HEK293 (cell line): ENCODE measurements around the gene BMPR1A.

Source experiments
- CTCF ChIA-PET: fragments of 350-600 bp; formaldehyde crosslinking; extraction: SDS; loops from one replicate; lab custom pipeline; 2021; ENCODE audit warnings: antibody characterized with exemption; lab: Yijun Ruan, JAX
- POLR2A ChIA-PET: fragments of 300-600 bp; formaldehyde crosslinking; extraction: SDS; loops from one replicate; lab custom pipeline; 2020; ENCODE audit warnings: antibody characterized with exemption, inconsistent platforms; lab: Yijun Ruan, JAX
- H3K27ac ChIP-seq: fragments of 200-500 bp; sonication (Bioruptor generic); 2 replicates; pipeline ENCODE4 v1.5.1; 2014; ENCODE audit warnings: low read depth, low read length, control low read depth, inconsistent platforms; ENCODE audit errors: extremely low read depth
- H3K36me3 ChIP-seq, 2 experiments: fragments of 200-500 bp in 1 of 2; sonication (Bioruptor generic) in 1 of 2; 1 replicate in 1 of 2; 2 replicates in 1 of 2; pipeline ENCODE4 v1.5.1; 2014 to 2017; ENCODE audit warnings: inconsistent platforms in 2 of 2, low read length in 2 of 2; ENCODE audit not compliant: control insufficient read depth in 2 of 2, insufficient read depth in 1 of 2
- H3K4me1 ChIP-seq: fragments of 200-500 bp; sonication (Bioruptor generic); 2 replicates; pipeline ENCODE4 v1.5.1; 2014; ENCODE audit warnings: mild to moderate bottlenecking, low read length, inconsistent platforms; ENCODE audit not compliant: control insufficient read depth, insufficient read depth
- H3K4me3 ChIP-seq: 2 replicates; pipeline ENCODE4 v1.5.1; 2011; ENCODE audit warnings: low read depth, mild to moderate bottlenecking, control low read depth, low read length, moderate library complexity
- H3K9me3 ChIP-seq: fragments of 200-500 bp; sonication (Bioruptor generic); 2 replicates; pipeline ENCODE4 v1.5.1; 2014; ENCODE audit warnings: low read depth, low read length, inconsistent platforms; ENCODE audit not compliant: control insufficient read depth, insufficient read depth
- GFI1B ChIP-seq: fragments of 450-650 bp; formaldehyde crosslinking; IDR thresholded peaks from 2 replicates; pipeline ENCODE4 v1.5.1; 2016; ENCODE audit warnings: missing biosample characterization, missing genetic modification characterization
- IKZF3 ChIP-seq: fragments of 450-650 bp; IDR thresholded peaks from 2 replicates; pipeline ENCODE4 v1.5.0; 2018; ENCODE audit warnings: missing biosample characterization, mild to moderate bottlenecking, missing genetic modification characterization, moderate library complexity
- SP2 ChIP-seq: fragments of 450-650 bp; formaldehyde crosslinking; IDR thresholded peaks from 2 replicates; pipeline ENCODE4 v1.5.1; 2016; ENCODE audit warnings: missing biosample characterization, missing genetic modification characterization
- TRIM28 ChIP-seq: IDR thresholded peaks from 2 replicates; pipeline ENCODE4 v1.6.1; 2011; ENCODE audit warnings: low read length, control low read depth, borderline replicate concordance
- ZBTB10 ChIP-seq: fragments of 450-650 bp; formaldehyde crosslinking; IDR thresholded peaks from 2 replicates; pipeline ENCODE4 v1.5.1; 2016; ENCODE audit warnings: missing biosample characterization, missing genetic modification characterization
- ZBTB26 ChIP-seq: fragments of 450-650 bp; formaldehyde crosslinking; optimal IDR thresholded peaks from 2 replicates; pipeline ENCODE3; 2016; ENCODE audit warnings: missing biosample characterization, mild to moderate bottlenecking, missing genetic modification characterization
- ZFP37 ChIP-seq: fragments of 450-650 bp; formaldehyde crosslinking; IDR thresholded peaks from 2 replicates; pipeline ENCODE4 v1.5.1; 2016; ENCODE audit warnings: missing biosample characterization, missing genetic modification characterization
- ZNF112 ChIP-seq: fragments of 450-650 bp; formaldehyde crosslinking; IDR thresholded peaks from 2 replicates; pipeline ENCODE4 v1.5.0; 2017; ENCODE audit warnings: missing biosample characterization, missing genetic modification characterization
- ZNF239 ChIP-seq: fragments of 450-650 bp; formaldehyde crosslinking; IDR thresholded peaks from 2 replicates; pipeline ENCODE4 v1.5.1; 2016; ENCODE audit warnings: missing biosample characterization, missing genetic modification characterization
- ZNF24 ChIP-seq: fragments of 450-650 bp; formaldehyde crosslinking; IDR thresholded peaks from 2 replicates; pipeline ENCODE4 v1.5.1; 2016; ENCODE audit warnings: missing biosample characterization, missing genetic modification characterization
- ZNF248 ChIP-seq: fragments of 450-650 bp; formaldehyde crosslinking; IDR thresholded peaks from 2 replicates; pipeline ENCODE4 v1.5.1; 2017; ENCODE audit warnings: missing biosample characterization, missing genetic modification characterization
- ZNF280C ChIP-seq: fragments of 450-650 bp; formaldehyde crosslinking; IDR thresholded peaks from 2 replicates; pipeline ENCODE4 v1.5.1; 2016; ENCODE audit warnings: missing biosample characterization, missing genetic modification characterization
- ZNF394 ChIP-seq: fragments of 450-650 bp; formaldehyde crosslinking; IDR thresholded peaks from 2 replicates; pipeline ENCODE4 v1.5.1; 2016; ENCODE audit warnings: missing biosample characterization, missing genetic modification characterization, mild to moderate bottlenecking, moderate library complexity, borderline replicate concordance
- ZNF426 ChIP-seq: fragments of 450-650 bp; formaldehyde crosslinking; IDR thresholded peaks from 2 replicates; pipeline ENCODE4 v1.5.1; 2017; ENCODE audit warnings: missing biosample characterization, missing genetic modification characterization, mild to moderate bottlenecking, inconsistent platforms, moderate library complexity
- ZNF677 ChIP-seq: fragments of 450-650 bp; IDR thresholded peaks from 2 replicates; pipeline ENCODE4 v1.5.0; 2018; ENCODE audit warnings: missing biosample characterization, mild to moderate bottlenecking, missing genetic modification characterization, moderate library complexity
- ZNF776 ChIP-seq: fragments of 450-650 bp; formaldehyde crosslinking; IDR thresholded peaks from 2 replicates; pipeline ENCODE4 v1.5.0; 2017; ENCODE audit warnings: missing biosample characterization, missing genetic modification characterization, borderline replicate concordance
- ZNF843 ChIP-seq: fragments of 450-650 bp; formaldehyde crosslinking; IDR thresholded peaks from 2 replicates; pipeline ENCODE4 v1.5.1; 2016; ENCODE audit warnings: missing biosample characterization, missing genetic modification characterization
- ZSCAN30 ChIP-seq: fragments of 450-650 bp; IDR thresholded peaks from 2 replicates; pipeline ENCODE4 v1.5.1; 2018; ENCODE audit warnings: missing biosample characterization, mild to moderate bottlenecking, missing genetic modification characterization, moderate library complexity

The BMPR1A gene

GRCh38 chr10:86756511-86757112 lies at the start of gene BMPR1A:
TSS of gene BMPR1A (plus strand) at chr10:86756619. CDS start at chr10:86876019, 119,400 bp downstream.
- TF ChIP-seq ZNF280C (no peak), GFI1B (tag by site-specific recombination) (0 out of 2 replicates have a peak, but pooled peaks have one; percentile 45), SP2 (tag by site-specific recombination) (peak; percentile 51), ZSCAN30 (tag by site-specific recombination) (peak; percentile 59; the same call in 1 of the 2 replicates), ZBTB26 (tag by site-specific recombination) (peak; percentile 37), IKZF3 (peak; percentile 70), ZFP37 (tag by site-specific recombination) (no peak), ZNF677 (tag by site-specific recombination) (0 out of 2 replicates have a peak, but pooled peaks have one; percentile 44), ZNF394 (tag by site-specific recombination) (no peak), ZNF239 (tag by site-specific recombination) (no peak), ZNF776 (tag by site-specific recombination) (no peak)
- TF ChIP-seq, all 188 proteins: peak for 6
- H3K4me3 ChIP-seq: peak within 1 kb of the TSS; percentile 80
- H3K9me3 ChIP-seq: no peaks in the 10 kb centered on the region
- H3K27ac ChIP-seq: peak within 1 kb of the TSS; percentile 99
- H3K36me3 ChIP-seq: peaks cover 0 to under 1% of the 10 kb centered on the region in 2 experiments; a peak in 2 of 3 replicates
- ChIA-PET POLR2A (interaction anchor here (0.6 to 2.5 kb wide), 12 partner anchors 9 to 336 kb away, joined by 3 to 12 read pairs (median 6); no protein-coding TSS in a partner anchor), CTCF (interaction anchor here (0.7 to 1.9 kb wide), 5 partner anchors 19 to 143 kb away, joined by 3 to 7 read pairs (median 5); no protein-coding TSS in a partner anchor)
- 0 out of 2 replicates have a peak, but pooled peaks cover 3% of the 10 kb centered on the region for H3K4me1 ChIP-seq

GRCh38 chr10:86706977-86707376 lies 49.4 kb upstream of the BMPR1A start:
- TF ChIP-seq ZNF248 (tag by site-specific recombination) (no peak), TRIM28 (no peak), ZNF426 (tag by site-specific recombination) (no peak), ZNF843 (tag by site-specific recombination) (no peak), ZBTB10 (no peak), ZNF112 (no peak), ZNF24 (no peak)
- ChIA-PET CTCF (interaction anchor here (2.2 kb wide), 1 partner anchor 193 kb away, joined by 10 read pairs; no protein-coding TSS in a partner anchor), POLR2A (no interaction called here)
- Histone ChIP-seq H3K36me3 (no peaks in the 10 kb centered on the region), H3K4me1 (peaks cover 4% of the 10 kb centered on the region; the same call in 1 of the 2 replicates), H3K9me3 (no peaks in the 10 kb centered on the region), H3K27ac (no peak overlapping the region), H3K4me3 (no peak overlapping the region)
